ENCODE results near the gene SATB2.

SATB2 gene

GRCh38 chr2:199457147-199458008 lies at the start of gene SATB2:
Gene SATB2, minus strand, starts transcription at chr2:199457939. Its CDS starts 1,902 bp downstream, at chr2:199456037.
- no peak for DNase-seq (ENCODE audit: low read depth in 2 of 2)

DNA sequence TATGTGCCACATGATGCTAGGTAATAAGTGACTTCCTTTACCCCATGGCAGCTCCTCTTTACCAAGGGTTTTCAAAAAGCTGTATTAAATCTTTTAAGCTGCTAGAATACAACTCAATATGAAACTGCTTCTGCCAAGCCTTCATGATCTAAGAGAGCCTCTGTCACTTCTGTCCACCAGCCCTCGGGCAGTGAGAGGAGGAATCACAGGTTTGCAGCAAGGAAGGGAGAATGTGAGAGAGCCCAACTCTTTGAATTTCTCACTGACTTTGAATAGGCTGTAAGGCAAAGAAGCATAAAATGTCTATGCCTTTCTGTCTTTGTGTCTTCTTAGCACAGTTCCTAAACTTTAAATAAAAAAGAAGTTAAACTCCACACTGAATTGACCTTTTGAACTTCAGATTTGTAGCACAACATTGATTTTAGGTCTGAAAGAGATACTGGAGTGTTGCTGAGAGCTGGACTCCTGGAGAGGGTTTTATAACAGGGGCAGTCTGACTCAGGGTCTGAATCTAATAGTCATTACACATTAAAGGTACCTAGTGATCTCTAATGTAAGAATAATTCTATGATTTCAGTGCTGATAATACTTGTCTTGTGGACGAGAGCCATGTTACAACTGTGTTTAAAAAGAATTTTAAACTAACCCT lies 48.1 kb upstream of the SATB2 start:
- DNase-seq (ENCODE audit: low read depth in 2 of 2): no peak

- no peak for DNase-seq (ENCODE audit: low read depth in 2 of 2)
These were observed 45.4 kb upstream of the SATB2 start for GRCh38 chr2:199503148-199503547.

DNA sequence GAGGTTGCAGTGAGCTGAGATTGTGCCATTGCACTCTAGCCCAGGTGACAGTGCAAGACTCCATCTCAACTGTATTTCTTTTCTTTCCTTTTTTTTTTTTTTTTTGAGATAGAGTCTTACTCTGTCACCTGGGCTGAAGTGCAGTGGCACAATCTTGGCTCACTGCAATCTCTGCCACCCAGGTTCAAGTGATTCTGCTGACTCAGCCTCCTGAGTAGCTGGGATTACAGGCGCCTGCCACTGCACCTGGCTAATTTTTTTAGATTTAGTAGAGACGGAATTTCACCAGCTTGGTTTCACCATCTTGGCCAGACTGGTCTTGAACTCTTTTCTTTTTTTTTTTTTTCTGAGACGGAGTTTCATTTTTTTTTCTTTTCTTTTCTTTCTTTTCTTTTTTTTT lies 41.3 kb upstream of the SATB2 start:
- no peak for DNase-seq (ENCODE audit: low read depth in 2 of 2)

DNA sequence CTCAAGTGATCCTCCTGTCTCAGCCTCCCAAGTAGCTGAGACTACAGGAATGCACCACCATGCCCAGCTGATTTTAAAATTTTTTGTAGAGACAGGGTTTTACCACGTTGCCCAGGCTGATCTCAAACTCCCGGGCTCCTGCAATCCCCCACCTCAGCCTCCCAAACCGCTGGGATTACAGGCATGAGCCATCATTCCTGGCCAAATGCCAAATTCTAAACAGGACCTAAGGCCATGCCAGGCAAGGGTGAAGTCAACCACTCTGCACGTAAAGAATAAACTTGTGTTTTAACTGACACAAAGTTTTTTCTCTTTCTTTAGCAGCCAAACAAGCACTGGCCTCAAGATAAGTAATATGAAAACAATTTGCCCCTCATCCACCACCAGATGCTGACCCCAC lies 37.4 kb upstream of the SATB2 start:
- no peak for DNase-seq (ENCODE audit: low read depth in 2 of 2)

- DNase-seq (ENCODE audit: low read depth in 2 of 2): no peak
These were observed 32.3 kb upstream of the SATB2 start for GRCh38 chr2:199490049-199490448.

DNA sequence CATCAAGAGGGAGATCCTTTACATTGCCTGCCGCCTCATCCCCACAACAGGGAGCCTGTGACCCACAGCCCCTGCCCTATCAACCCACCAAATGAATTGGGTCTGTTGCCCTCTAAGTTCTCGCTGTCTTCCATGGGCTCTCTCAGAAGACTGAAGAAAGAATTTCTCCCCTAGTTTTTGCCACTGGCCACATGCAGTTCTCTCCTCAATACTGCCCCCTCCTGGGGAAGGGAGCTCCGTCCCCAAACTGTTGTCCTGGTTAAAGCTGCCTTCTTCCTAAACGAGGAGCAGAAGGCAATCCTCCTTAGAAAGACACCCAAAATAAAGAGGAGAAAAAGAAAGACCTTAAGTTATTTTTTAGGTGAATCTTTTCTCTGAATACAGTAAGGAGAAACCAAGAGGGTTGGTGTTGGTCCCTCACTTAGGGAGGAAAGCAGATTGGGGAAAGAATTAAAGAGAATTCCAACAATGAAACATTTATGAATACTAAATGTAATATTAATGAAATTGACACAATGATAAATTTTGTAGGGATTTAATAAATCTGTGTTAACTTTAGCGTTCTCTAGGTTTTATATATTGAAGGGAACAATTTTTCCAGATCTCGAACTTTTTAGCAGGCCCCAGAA lies 31.1 kb upstream of the SATB2 start:
- no peak for DNase-seq (ENCODE audit: low read depth in 2 of 2)

- no peak for DNase-seq (ENCODE audit: low read depth in 2 of 2)
These were observed 28.1 kb upstream of the SATB2 start for GRCh38 chr2:199485732-199486335.

DNA sequence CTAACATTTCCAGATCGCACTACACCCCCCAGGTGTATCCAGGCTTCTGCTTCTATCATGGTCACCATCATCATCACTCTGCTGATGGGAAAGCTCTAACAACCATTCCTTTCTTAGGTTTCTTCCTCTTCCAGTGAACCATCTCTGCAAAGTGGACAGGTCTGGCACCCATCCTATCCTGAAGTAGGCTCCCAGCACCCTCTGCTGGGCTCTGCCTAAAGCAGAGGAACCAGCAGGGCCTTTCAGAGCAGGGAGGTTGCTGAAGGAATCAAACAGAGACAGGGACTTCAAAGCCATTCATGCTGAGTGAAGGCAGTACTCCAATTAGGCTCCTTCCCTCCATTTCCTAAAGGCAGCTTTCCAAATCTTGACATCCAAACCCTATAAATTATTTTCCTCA lies 27.2 kb upstream of the SATB2 start:
- DNase-seq (ENCODE audit: low read depth in 2 of 2): no peak

DNA sequence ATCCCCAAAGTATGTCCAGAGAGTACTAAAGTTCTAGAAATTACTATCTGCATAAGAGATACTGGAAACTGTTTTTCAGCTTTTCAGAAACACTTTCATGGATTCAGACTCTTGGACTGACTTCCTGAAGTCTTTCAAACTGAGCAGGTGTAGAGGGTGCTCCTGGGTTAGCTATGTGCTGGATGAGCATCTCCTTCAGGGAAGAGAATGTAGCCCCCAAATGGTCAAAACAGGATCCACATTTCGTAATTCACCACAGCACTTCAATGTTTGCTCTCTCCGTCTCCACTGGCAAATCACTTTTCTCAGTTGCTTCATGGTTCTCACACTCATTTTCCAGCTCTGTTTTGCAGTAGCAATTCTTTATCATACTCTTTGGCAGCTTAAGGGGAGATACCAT lies 23.2 kb upstream of the SATB2 start:
- DNase-seq (ENCODE audit: low read depth in 2 of 2): no peak

DNA sequence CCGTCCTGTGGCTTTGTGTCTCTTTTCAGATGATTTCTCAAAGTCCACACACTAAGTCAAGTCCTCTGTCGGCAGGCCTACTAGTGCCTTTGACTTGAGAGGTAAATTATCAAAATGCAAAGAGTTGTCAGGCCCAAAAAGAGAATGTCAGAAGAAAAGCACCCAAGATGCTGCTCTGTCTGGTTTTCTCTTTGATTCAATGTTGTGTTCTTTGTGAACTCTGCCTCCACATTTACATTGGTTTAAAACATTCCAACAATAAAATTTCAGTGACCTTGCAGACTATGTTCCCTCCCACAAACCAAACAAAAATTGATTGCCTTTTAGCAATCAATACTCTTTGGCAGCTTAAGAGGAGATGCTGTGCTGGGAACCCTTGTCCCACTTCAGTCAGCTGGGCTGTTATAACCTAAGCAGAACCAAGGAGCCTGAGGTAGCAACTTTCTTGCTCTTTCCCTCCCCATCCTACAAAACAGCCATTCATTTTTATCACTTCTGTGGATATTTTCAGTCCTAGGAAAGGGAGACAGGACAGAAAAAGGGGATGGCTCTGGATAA lies 19.6 kb upstream of the SATB2 start:
- DNase-seq (ENCODE audit: low read depth in 2 of 2): no peak

- no peak for DNase-seq (ENCODE audit: low read depth in 2 of 2)
These were observed 13.8 kb upstream of the SATB2 start for GRCh38 chr2:199471443-199472057.

GRCh38 chr2:199470672-199471442 lies 13.1 kb upstream of the SATB2 start:
- no peak for DNase-seq (ENCODE audit: low read depth in 2 of 2)

- no peak for DNase-seq (ENCODE audit: low read depth in 2 of 2)
These were observed 12.6 kb upstream of the SATB2 start for GRCh38 chr2:199470361-199470671.

- DNase-seq (ENCODE audit: low read depth in 2 of 2): no peak
These were observed 12.0 kb upstream of the SATB2 start for GRCh38 chr2:199469514-199470360.

- DNase-seq (ENCODE audit: low read depth in 2 of 2): no peak
These were observed 11.1 kb upstream of the SATB2 start for GRCh38 chr2:199468561-199469513.

- no peak for DNase-seq (ENCODE audit: low read depth in 2 of 2)
These were observed 9.5 kb upstream of the SATB2 start for GRCh38 chr2:199467066-199467822.

DNA sequence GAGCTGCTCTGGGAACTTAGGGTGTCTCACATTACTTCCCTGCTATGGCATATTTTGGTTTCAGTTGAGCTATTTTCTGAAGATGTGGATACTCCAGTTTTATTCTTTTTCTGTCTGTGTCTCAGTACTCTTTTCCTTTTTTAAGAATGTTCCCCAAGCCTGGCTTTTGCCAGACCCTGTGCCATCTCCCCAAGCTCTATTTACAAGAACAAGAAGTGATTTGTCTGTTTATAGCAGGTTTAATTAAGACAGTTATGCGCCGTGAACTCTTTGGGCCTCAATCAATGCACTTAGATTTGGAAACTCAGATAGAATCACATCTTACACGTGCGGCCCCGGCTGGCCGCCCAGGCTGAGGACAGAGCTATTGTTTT lies 8.9 kb upstream of the SATB2 start:
- no peak for DNase-seq (ENCODE audit: low read depth in 2 of 2)
